Liver (tissue), 9 donors: ENCODE measurements around the gene CCNJ. TPM values are rescaled to one million over a fixed set of nuclear protein-coding genes. Genes with fewer than 3 reads are reported as not detected.
A peak's percentile ranks its signal among the peaks of the same experiment; 100 is the strongest.

Experiments
- DNase-seq: peaks from one replicate; pipeline ENCODE4 v3.0.0-alpha.2; 2017; ENCODE audit warnings: low spot score
- H3K27ac ChIP-seq, 2 donors: one replicate each; pipeline ENCODE4 v1.7.0; 2013; ENCODE audit warnings: inconsistent platforms in 2 of 2, low read length in 2 of 2, control low read depth in 1 of 2, low read depth in 1 of 2, mild to moderate bottlenecking in 1 of 2
- H3K27me3 ChIP-seq, 4 donors: one replicate each; pipeline versions ENCODE4 v1.6.1 to v1.7.0; 2013; ENCODE audit warnings: low read length in 3 of 4, inconsistent platforms in 1 of 4, mild to moderate bottlenecking in 1 of 4, moderate library complexity in 1 of 4; ENCODE audit not compliant: control insufficient read depth in 4 of 4, insufficient read depth in 4 of 4
- H3K36me3 ChIP-seq, 4 donors: one replicate each; pipeline versions ENCODE4 v1.6.1 to v1.7.0; 2013; ENCODE audit warnings: low read length in 3 of 4, mild to moderate bottlenecking in 3 of 4, low read depth in 1 of 4, moderate library complexity in 1 of 4; ENCODE audit not compliant: control insufficient read depth in 4 of 4, insufficient read depth in 3 of 4
- H3K4me1 ChIP-seq, 4 donors: one replicate each; pipeline versions ENCODE4 v1.6.1 to v1.7.0; 2013; ENCODE audit warnings: low read length in 3 of 4, mild to moderate bottlenecking in 3 of 4, moderate library complexity in 1 of 4; ENCODE audit not compliant: control insufficient read depth in 4 of 4, insufficient read depth in 4 of 4
- H3K4me3 ChIP-seq, 3 donors: one replicate each; pipeline versions ENCODE4 v1.6.1 to v1.7.0; 2013; ENCODE audit warnings: low read length in 3 of 3, control low read depth in 1 of 3, low read depth in 1 of 3, mild to moderate bottlenecking in 1 of 3
- H3K9ac ChIP-seq, 2 donors: one replicate each; pipeline ENCODE4 v1.7.0; 2013; ENCODE audit warnings: low read length in 2 of 2, mild to moderate bottlenecking in 2 of 2, moderate library complexity in 2 of 2, control low read depth in 1 of 2, low read depth in 1 of 2
- H3K9me3 ChIP-seq, 4 donors: one replicate each; pipeline versions ENCODE4 v1.6.1 to v1.7.0; 2013; ENCODE audit warnings: low read length in 3 of 4; ENCODE audit not compliant: control insufficient read depth in 4 of 4
- EGR1 ChIP-seq, 2 donors: IDR thresholded peaks; 2 replicates each; pipeline ENCODE4 v1.6.1; 2016 to 2018; ENCODE audit warnings: antibody characterized with exemption in 2 of 2, low read depth in 2 of 2
- FOXA1 ChIP-seq: IDR thresholded peaks from 2 replicates; pipeline ENCODE4 v1.6.1; 2016; ENCODE audit warnings: antibody characterized with exemption
- FOXA2 ChIP-seq: IDR thresholded peaks from 2 replicates; pipeline ENCODE4 v1.6.1; 2016; ENCODE audit warnings: antibody characterized with exemption
- GABPA ChIP-seq, 2 donors: IDR thresholded peaks in 1 of 2; conservative IDR thresholded peaks in 1 of 2; 2 replicates each; pipeline ENCODE4 v1.6.1; 2016; ENCODE audit warnings: antibody characterized with exemption in 2 of 2, mild to moderate bottlenecking in 1 of 2, moderate library complexity in 1 of 2
- HNF4A ChIP-seq, 2 donors: conservative IDR thresholded peaks; 2 replicates each; pipeline ENCODE4 v1.6.1; 2016; ENCODE audit warnings: antibody characterized with exemption in 2 of 2, mild to moderate bottlenecking in 2 of 2
- HNF4G ChIP-seq: IDR thresholded peaks from 2 replicates; pipeline ENCODE4 v1.6.1; 2016; ENCODE audit warnings: antibody characterized with exemption
- JUND ChIP-seq, 2 donors: IDR thresholded peaks; 2 replicates each; pipeline ENCODE4 v1.6.1; 2016; ENCODE audit warnings: antibody characterized with exemption in 2 of 2
- NR2F2 ChIP-seq: IDR thresholded peaks from 2 replicates; pipeline ENCODE4 v1.6.1; 2016; ENCODE audit warnings: antibody characterized with exemption
- RAD21 ChIP-seq, 2 donors: IDR thresholded peaks; 2 replicates each; pipeline ENCODE4 v1.6.1; 2016; ENCODE audit warnings: antibody characterized with exemption in 2 of 2, mild to moderate bottlenecking in 2 of 2
- SP1 ChIP-seq: IDR thresholded peaks from 2 replicates; pipeline ENCODE4 v1.6.1; 2018; ENCODE audit warnings: antibody characterized with exemption, mild to moderate bottlenecking
- TAF1 ChIP-seq: conservative IDR thresholded peaks from 2 replicates; pipeline ENCODE4 v1.6.1; 2016; ENCODE audit warnings: antibody characterized with exemption, mild to moderate bottlenecking
- YY1 ChIP-seq: IDR thresholded peaks from 2 replicates; pipeline ENCODE4 v1.6.1; 2016; ENCODE audit warnings: antibody characterized with exemption, mild to moderate bottlenecking
- WGBS: extraction: QIAGEN DNeasy Blood & Tissue Kit; methylation state at CpG from one replicate; pipeline ENCODE4 v1.1.7; 2013; 5-methylcytosine and 5-hydroxymethylcytosine counted together
- polyA plus RNA-seq, 2 donors: library from polyadenylated mRNA; stranded (reverse) in 1 of 2; unstranded in 1 of 2; fragments of 200-250 nt in 1 of 2; fragments of >200 nt in 1 of 2; fragmentation: Nextera tagmentation in 1 of 2; extraction: Ambion mirVana in 1 of 2; gene quantifications; one replicate each; pipeline versions ENCODE4 v1.2.1 to v1.2.3, GENCODE V29; 2013 to 2015
- total RNA-seq, 2 donors: library from RNA; depleted of rRNA; stranded (reverse); fragments of >200 nt; gene quantifications; one replicate each; pipeline ENCODE4 v1.2.3, GENCODE V29; 2014
- TF ChIP-seq, protein P1 (sequence below): IDR thresholded peaks from 2 replicates; pipeline ENCODE4 v1.6.1; 2016; ENCODE audit warnings: antibody characterized with exemption, mild to moderate bottlenecking
- TF ChIP-seq, protein P2 (sequence below): fragments of 150-350 bp; IDR thresholded peaks from 2 replicates; pipeline ENCODE4 v1.5.1; 2017; ENCODE audit warnings: improper control_type of control experiment, low read depth, low read length; ENCODE audit not compliant: missing input control
- TF ChIP-seq, protein P3 (sequence below): IDR thresholded peaks from 2 replicates; pipeline ENCODE4 v1.6.1; 2016; ENCODE audit warnings: antibody characterized with exemption
- TF ChIP-seq, protein P4 (sequence below): IDR thresholded peaks from 2 replicates; pipeline ENCODE4 v1.6.1; 2016; ENCODE audit warnings: antibody characterized with exemption
- TF ChIP-seq, protein P5 (sequence below): IDR thresholded peaks from 2 replicates; pipeline ENCODE4 v1.6.1; 2016; ENCODE audit warnings: antibody characterized with exemption
- donor health status: healthy.
- donor health status: healthy.
- donor health status: healthy.
- donor health status: healthy.
- donor health status: healthy.

Gene CCNJ
- total and polyA plus RNA-seq, 4 donors: 0.78 to 6.5 (median 3.2) TPM

DNA sequence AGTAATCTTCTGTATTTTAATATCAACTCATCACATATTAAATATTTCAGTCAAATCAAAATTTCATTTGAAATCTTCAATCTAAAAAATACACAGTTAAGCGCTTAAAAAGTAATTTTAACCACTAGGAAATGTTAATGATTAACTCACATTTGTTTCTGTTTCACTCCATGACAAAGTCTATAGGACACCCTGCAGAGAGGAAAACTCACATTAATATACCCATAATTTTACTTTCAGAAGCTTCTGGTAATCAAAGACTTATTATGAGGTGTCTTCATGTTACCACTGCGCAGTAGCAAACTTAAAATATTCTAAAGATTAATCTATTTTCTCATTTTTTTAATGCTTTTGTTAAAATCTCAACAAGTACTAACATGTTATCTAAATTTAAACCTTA is 45.7 kb downstream of the CCNJ start:
- DNase-seq: no peak
- WGBS: 55% methylated on average over 2 of the region's 2 CpGs
- peaks cover 0 to 20% (median 13%) of the 10 kb centered on the region in 4 donors for H3K9me3 ChIP-seq
- H3K27me3 ChIP-seq: peaks cover 0 to 8% (median 4%) of the 10 kb centered on the region in 4 donors
- H3K36me3 ChIP-seq: no peaks in the 10 kb centered on the region
- H3K4me1 ChIP-seq: peaks cover 0 to 16% (median 0%) of the 10 kb centered on the region in 4 donors
- TF ChIP-seq, protein P1, sequence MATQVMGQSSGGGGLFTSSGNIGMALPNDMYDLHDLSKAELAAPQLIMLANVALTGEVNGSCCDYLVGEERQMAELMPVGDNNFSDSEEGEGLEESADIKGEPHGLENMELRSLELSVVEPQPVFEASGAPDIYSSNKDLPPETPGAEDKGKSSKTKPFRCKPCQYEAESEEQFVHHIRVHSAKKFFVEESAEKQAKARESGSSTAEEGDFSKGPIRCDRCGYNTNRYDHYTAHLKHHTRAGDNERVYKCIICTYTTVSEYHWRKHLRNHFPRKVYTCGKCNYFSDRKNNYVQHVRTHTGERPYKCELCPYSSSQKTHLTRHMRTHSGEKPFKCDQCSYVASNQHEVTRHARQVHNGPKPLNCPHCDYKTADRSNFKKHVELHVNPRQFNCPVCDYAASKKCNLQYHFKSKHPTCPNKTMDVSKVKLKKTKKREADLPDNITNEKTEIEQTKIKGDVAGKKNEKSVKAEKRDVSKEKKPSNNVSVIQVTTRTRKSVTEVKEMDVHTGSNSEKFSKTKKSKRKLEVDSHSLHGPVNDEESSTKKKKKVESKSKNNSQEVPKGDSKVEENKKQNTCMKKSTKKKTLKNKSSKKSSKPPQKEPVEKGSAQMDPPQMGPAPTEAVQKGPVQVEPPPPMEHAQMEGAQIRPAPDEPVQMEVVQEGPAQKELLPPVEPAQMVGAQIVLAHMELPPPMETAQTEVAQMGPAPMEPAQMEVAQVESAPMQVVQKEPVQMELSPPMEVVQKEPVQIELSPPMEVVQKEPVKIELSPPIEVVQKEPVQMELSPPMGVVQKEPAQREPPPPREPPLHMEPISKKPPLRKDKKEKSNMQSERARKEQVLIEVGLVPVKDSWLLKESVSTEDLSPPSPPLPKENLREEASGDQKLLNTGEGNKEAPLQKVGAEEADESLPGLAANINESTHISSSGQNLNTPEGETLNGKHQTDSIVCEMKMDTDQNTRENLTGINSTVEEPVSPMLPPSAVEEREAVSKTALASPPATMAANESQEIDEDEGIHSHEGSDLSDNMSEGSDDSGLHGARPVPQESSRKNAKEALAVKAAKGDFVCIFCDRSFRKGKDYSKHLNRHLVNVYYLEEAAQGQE: no peak
- TF ChIP-seq HNF4G (no peak), JUND (IDR thresholded peaks at IDR 0.05) (no peak), TAF1 (no peak), RAD21 (IDR thresholded peaks at IDR 0.05) (no peak), NR2F2 (no peak), FOXA2 (no peak), FOXA1 (no peak), EGR1 (IDR thresholded peaks at IDR 0.05; ENCODE audit: low read depth in 2 of 2) (no peak), HNF4A (conservative IDR thresholded peaks at IDR 0.05) (no peak), GABPA (IDR thresholded peaks at IDR 0.05 in 1 of 2, conservative IDR thresholded peaks at IDR 0.05 in 1 of 2) (no peak), SP1 (no peak), YY1 (no peak)
- TF ChIP-seq, protein P2, sequence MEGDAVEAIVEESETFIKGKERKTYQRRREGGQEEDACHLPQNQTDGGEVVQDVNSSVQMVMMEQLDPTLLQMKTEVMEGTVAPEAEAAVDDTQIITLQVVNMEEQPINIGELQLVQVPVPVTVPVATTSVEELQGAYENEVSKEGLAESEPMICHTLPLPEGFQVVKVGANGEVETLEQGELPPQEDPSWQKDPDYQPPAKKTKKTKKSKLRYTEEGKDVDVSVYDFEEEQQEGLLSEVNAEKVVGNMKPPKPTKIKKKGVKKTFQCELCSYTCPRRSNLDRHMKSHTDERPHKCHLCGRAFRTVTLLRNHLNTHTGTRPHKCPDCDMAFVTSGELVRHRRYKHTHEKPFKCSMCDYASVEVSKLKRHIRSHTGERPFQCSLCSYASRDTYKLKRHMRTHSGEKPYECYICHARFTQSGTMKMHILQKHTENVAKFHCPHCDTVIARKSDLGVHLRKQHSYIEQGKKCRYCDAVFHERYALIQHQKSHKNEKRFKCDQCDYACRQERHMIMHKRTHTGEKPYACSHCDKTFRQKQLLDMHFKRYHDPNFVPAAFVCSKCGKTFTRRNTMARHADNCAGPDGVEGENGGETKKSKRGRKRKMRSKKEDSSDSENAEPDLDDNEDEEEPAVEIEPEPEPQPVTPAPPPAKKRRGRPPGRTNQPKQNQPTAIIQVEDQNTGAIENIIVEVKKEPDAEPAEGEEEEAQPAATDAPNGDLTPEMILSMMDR: no peak
- TF ChIP-seq, protein P3, sequence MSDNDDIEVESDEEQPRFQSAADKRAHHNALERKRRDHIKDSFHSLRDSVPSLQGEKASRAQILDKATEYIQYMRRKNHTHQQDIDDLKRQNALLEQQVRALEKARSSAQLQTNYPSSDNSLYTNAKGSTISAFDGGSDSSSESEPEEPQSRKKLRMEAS: no peak
- TF ChIP-seq, protein P4, sequence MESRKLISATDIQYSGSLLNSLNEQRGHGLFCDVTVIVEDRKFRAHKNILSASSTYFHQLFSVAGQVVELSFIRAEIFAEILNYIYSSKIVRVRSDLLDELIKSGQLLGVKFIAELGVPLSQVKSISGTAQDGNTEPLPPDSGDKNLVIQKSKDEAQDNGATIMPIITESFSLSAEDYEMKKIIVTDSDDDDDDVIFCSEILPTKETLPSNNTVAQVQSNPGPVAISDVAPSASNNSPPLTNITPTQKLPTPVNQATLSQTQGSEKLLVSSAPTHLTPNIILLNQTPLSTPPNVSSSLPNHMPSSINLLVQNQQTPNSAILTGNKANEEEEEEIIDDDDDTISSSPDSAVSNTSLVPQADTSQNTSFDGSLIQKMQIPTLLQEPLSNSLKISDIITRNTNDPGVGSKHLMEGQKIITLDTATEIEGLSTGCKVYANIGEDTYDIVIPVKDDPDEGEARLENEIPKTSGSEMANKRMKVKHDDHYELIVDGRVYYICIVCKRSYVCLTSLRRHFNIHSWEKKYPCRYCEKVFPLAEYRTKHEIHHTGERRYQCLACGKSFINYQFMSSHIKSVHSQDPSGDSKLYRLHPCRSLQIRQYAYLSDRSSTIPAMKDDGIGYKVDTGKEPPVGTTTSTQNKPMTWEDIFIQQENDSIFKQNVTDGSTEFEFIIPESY: no peak
- TF ChIP-seq, protein P5, sequence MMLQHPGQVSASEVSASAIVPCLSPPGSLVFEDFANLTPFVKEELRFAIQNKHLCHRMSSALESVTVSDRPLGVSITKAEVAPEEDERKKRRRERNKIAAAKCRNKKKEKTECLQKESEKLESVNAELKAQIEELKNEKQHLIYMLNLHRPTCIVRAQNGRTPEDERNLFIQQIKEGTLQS: no peak
- no peak overlapping the region for H3K9ac ChIP-seq
- peak overlapping the region; percentile 59 to 95 (median 87) for H3K4me3 ChIP-seq
- no peak overlapping the region for H3K27ac ChIP-seq
